HFFc6 (cell line): ENCODE measurements around the gene THSD7A. TPM values are rescaled to one million over a fixed set of nuclear protein-coding genes. Genes with fewer than 3 reads are reported as not detected.

Experiments
- DNase-seq: peaks from one replicate; pipeline ENCODE4 v3.0.0-alpha.2; 2018
- H3K27ac Mint-ChIP-seq: 2 replicates; pipeline ENCODE4 v1.8.0; 2020; ENCODE audit warnings: mild to moderate bottlenecking, mixed read lengths
- H3K27me3 Mint-ChIP-seq: 2 replicates; pipeline ENCODE4 v1.8.0; 2021; ENCODE audit warnings: mild to moderate bottlenecking, moderate library complexity, mixed read lengths; ENCODE audit not compliant: insufficient read depth
- H3K36me3 Mint-ChIP-seq: 2 replicates; pipeline ENCODE4 v1.8.0; 2021; ENCODE audit warnings: low read depth, mixed read lengths
- H3K4me1 Mint-ChIP-seq: 2 replicates; pipeline ENCODE4 v1.8.0; 2020; ENCODE audit warnings: low read depth, mixed read lengths
- H3K4me3 Mint-ChIP-seq: 2 replicates; pipeline ENCODE4 v1.8.0; 2020; ENCODE audit warnings: mild to moderate bottlenecking, moderate library complexity, mixed read lengths
- H3K9me3 Mint-ChIP-seq: 2 replicates; pipeline ENCODE4 v1.8.0; 2020; ENCODE audit warnings: mild to moderate bottlenecking, mixed read lengths
- total RNA-seq, 6 experiments: library from RNA; stranded (reverse); fragmentation: NEBNext Ultra II Directional; extraction: Animal tissue kit (Norgen Biotek cat#: 25700); gene quantifications; 2 replicates in 1 of 6; 3 replicates in 5 of 6; pipeline ENCODE4 v1.2.3, GENCODE V29; 2021
- TF ChIP-seq, protein P1 (sequence below): fragments of 200-600 bp; sonication (generic); IDR thresholded peaks from 2 replicates; pipeline ENCODE4 v1.5.0; 2021; ENCODE audit warnings: antibody characterized with exemption, mild to moderate bottlenecking

THSD7A gene
- total RNA-seq, 6 experiments from 2014 or later: not detected

DNA sequence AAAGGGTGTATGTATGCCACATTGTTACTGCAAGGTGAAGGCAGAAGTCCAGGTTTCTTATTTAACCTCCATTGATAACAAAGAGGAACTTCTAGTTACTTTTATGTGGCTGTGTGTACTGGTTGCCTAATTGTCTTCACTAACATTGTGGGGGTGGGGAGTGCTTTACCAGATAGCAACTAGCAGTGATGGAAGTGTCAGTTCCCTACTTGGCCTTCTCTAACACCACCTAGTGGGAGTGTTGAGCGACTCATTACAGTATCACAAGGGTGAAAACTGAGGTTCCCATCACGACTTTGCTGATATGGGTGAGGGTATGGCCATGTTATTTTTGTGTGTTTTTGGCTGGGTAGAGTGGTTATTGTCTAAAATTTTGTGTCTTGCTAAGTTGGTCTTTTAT is 274.4 kb downstream of the THSD7A start:
- DNase-seq: no peak
- no peaks in the 10 kb centered on the region for H3K4me1 Mint-ChIP-seq
- no peak overlapping the region for H3K27ac Mint-ChIP-seq
- no peaks in the 10 kb centered on the region for H3K36me3 Mint-ChIP-seq
- TF ChIP-seq, protein P1, sequence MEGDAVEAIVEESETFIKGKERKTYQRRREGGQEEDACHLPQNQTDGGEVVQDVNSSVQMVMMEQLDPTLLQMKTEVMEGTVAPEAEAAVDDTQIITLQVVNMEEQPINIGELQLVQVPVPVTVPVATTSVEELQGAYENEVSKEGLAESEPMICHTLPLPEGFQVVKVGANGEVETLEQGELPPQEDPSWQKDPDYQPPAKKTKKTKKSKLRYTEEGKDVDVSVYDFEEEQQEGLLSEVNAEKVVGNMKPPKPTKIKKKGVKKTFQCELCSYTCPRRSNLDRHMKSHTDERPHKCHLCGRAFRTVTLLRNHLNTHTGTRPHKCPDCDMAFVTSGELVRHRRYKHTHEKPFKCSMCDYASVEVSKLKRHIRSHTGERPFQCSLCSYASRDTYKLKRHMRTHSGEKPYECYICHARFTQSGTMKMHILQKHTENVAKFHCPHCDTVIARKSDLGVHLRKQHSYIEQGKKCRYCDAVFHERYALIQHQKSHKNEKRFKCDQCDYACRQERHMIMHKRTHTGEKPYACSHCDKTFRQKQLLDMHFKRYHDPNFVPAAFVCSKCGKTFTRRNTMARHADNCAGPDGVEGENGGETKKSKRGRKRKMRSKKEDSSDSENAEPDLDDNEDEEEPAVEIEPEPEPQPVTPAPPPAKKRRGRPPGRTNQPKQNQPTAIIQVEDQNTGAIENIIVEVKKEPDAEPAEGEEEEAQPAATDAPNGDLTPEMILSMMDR: no peak
- H3K9me3 Mint-ChIP-seq: peaks cover 41% of the 10 kb centered on the region
- H3K27me3 Mint-ChIP-seq: no peaks in the 10 kb centered on the region
- H3K4me3 Mint-ChIP-seq: no peak overlapping the region

DNA sequence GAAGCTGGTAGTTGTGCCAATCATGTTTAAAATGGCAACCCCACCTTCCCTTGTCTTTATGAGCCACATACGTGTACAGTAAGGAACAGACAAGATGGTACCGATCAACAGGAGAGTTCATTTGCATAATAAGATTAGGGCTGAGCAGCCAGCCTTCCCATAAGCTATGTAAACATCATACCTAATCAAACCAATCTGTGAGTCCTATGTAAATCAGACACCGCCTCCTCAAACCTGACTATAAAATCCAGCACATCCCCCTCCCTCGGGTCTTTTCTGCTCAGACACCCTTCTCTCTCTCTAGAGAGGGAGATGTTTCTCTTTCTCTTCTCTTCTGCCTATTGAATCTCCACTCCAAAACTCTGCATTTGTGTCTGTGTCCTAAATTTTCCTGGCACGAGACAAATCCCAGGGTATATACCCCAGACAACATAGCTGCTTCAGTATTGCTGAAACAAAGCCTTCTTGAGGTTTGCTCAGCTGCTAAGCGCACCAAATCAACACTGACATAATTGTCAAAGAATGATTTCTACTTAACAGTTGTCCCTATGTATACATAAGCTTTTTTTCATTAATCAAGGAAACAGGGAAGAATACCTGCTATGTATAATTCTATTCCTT is 279.2 kb downstream of the THSD7A start:
- Mint-ChIP-seq H3K9me3 (peaks cover 62% of the 10 kb centered on the region), H3K4me3 (no peak overlapping the region)
- TF ChIP-seq, protein P1: no peak

DNA sequence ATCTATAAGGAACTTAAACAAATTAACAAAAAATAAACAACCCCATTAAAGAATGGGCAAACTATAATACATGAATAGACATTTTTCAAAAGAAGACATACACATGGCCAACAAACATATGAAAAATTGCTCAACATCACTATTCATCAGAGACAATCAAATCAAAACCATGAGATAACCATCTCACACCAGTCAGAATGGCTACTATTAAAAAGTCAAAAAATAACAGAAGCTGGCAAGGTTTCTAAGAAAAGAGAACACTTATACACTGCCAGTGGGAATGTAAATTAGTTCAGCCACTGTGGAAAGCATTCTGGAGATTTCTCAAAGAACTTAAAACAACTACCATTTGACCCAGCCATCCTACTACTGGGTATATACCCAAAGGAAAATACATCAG is 280.5 kb downstream of the THSD7A start:
- no peaks in the 10 kb centered on the region for H3K4me1 Mint-ChIP-seq
- no peaks in the 10 kb centered on the region for H3K27me3 Mint-ChIP-seq
- H3K36me3 Mint-ChIP-seq: peaks cover 8% of the 10 kb centered on the region; the same call in 1 of the 2 replicates
- no peak for DNase-seq
- H3K27ac Mint-ChIP-seq: no peak overlapping the region
- peaks cover 62% of the 10 kb centered on the region for H3K9me3 Mint-ChIP-seq
- TF ChIP-seq, protein P1: no peak
- H3K4me3 Mint-ChIP-seq: no peak overlapping the region

More for the DNA sequence above, 279.2 kb downstream of the THSD7A start:
- Mint-ChIP-seq H3K36me3 (peaks cover 3% of the 10 kb centered on the region; the same call in 1 of the 2 replicates), H3K27ac (no peak overlapping the region), H3K4me1 (no peaks in the 10 kb centered on the region), H3K27me3 (no peaks in the 10 kb centered on the region)
- no peak for DNase-seq

DNA sequence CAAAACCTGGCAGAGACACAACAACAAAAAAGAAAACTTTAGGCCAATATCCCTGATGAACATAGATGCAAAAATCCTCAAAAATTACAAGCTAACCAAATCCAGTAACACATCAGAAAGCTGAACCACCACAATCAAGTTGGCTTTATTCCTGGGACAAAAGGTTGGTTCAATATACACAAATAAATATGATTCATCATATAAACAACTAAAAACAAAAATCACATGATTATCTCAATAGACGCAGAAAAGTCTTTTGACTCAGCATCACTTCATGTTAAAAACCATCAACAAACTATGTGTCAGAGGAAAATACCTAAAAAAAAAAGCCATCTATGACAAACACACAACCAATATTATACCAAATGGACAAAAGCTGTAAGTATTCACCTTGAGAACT is 283.5 kb downstream of the THSD7A start:
- no peak overlapping the region for H3K27ac Mint-ChIP-seq
- H3K27me3 Mint-ChIP-seq: no peaks in the 10 kb centered on the region
- peaks cover 8% of the 10 kb centered on the region; the same call in 1 of the 2 replicates for H3K36me3 Mint-ChIP-seq
- TF ChIP-seq, protein P1: no peak
- peaks cover 64% of the 10 kb centered on the region for H3K9me3 Mint-ChIP-seq
- no peak for DNase-seq
- no peaks in the 10 kb centered on the region for H3K4me1 Mint-ChIP-seq
- no peak overlapping the region for H3K4me3 Mint-ChIP-seq

DNA sequence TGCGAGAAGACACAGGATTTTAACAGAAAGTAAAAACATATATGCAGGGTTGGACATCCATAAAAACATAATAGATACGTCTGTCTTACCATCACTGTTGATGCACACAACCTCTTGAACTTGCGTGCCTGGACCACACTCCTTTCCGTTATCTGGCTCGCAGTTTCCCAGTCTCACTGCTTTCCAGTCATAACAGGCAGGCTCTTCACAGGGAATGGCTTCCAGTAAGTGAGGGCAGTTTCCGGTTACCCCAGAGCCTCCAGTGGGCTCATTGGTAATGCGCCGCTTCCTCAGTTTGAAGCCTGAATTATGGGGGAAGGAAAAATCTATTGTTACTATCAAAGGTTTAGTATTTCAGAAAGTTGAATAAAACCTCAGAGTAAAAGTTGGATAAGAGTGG is 290.7 kb downstream of the THSD7A start:
- Mint-ChIP-seq H3K27ac (no peak overlapping the region), H3K4me3 (no peak overlapping the region), H3K9me3 (peaks cover 56% of the 10 kb centered on the region), H3K36me3 (no peaks in the 10 kb centered on the region; the same call in 1 of the 2 replicates), H3K27me3 (no peaks in the 10 kb centered on the region; the same call in 1 of the 2 replicates), H3K4me1 (no peaks in the 10 kb centered on the region)
- DNase-seq: no peak
- TF ChIP-seq, protein P1: no peak
